GM12864 (cell line): ENCODE data around the gene LGALS16.

Experiments
- DNase-seq: peaks from one replicate; pipeline ENCODE4 v3.0.0-alpha.2; 2011; ENCODE audit warnings: low read depth
- H3K4me3 ChIP-seq: 2 replicates; pipeline ENCODE4 v1.5.1; 2011; ENCODE audit warnings: mild to moderate bottlenecking, low read depth, low read length, control low read depth
- CTCF ChIP-seq: IDR thresholded peaks from 2 replicates; pipeline ENCODE4 v1.5.1; 2011; ENCODE audit warnings: low read depth, mild to moderate bottlenecking, moderate library complexity, low read length, control low read depth, inconsistent platforms; ENCODE audit errors: missing control alignments

LGALS16 gene

GRCh38 chr19:39631178-39631577 is 24.5 kb upstream of the LGALS16 start:
- no peak for TF ChIP-seq CTCF
- no peak overlapping the region for H3K4me3 ChIP-seq
- no peak for DNase-seq

- no peak overlapping the region for H3K4me3 ChIP-seq
- TF ChIP-seq CTCF = no peak
- no peak for DNase-seq
These were observed 24.1 kb upstream of the LGALS16 start for GRCh38 chr19:39631626-39632025.

DNA sequence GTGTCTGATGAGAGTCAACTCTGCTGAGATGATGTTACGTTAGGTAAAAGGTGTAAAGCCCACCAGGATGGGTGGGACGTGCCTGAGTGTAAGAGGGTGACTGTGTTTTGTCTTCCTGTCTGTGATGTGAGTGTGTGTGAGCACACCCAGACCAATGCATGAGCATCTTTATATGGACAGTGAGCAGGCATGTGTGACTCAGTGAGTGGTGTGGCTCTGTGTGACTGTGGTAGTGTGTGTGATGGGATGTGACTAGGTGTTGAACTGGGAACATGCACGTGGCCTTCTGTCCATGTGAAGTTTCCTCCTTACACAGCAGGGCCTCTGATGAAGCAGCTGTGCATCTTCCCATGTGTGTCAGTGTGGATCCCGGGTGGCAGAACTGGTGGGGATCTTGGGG is 17.8 kb upstream of the LGALS16 start:
- no peak for TF ChIP-seq CTCF
- DNase-seq = no peak
- no peak overlapping the region for H3K4me3 ChIP-seq

DNA sequence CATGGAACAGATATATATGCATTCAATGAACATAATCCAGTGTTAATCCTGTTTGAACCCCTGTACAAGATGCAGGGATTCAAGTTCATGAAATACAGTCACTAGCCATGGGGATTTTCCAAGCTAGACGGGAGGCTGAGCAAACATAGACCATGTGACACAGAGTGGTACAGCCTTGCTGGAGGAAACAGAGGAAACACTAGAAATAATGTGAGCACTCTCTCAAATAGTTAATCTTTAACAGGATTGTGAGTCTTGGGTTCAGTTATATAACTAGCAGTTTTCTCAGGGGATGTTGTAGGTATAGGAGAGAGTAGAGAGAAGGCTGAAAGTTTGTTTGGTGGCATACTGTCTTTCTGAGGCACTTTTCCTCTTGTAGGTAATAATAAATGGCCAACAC is 13.9 kb upstream of the LGALS16 start:
- no peak for TF ChIP-seq CTCF
- no peak overlapping the region for H3K4me3 ChIP-seq
- DNase-seq = no peak

- H3K4me3 ChIP-seq = no peak overlapping the region
- no peak for DNase-seq
- TF ChIP-seq CTCF = no peak
These were observed 12.1 kb upstream of the LGALS16 start for GRCh38 chr19:39643591-39643990.

- no peak for DNase-seq
- no peak for TF ChIP-seq CTCF
- no peak overlapping the region for H3K4me3 ChIP-seq
These were observed 9.8 kb upstream of the LGALS16 start for GRCh38 chr19:39645800-39646411.

GRCh38 chr19:39647918-39648317 is 7.8 kb upstream of the LGALS16 start:
- no peak for TF ChIP-seq CTCF
- H3K4me3 ChIP-seq = no peak overlapping the region
- DNase-seq = no peak
